Measurements from ENCODE around the gene FAM53A.
A peak's percentile ranks its signal among the peaks of the same experiment; 100 is the strongest.

FAM53A gene

GRCh38 chr4:1683736-1684505 is at the start of gene FAM53A:
Gene FAM53A (minus strand): TSS chr4:1684313. CDS start chr4:1668741, 15,572 bp downstream.
- Histone ChIP-seq H3K27me3 (ENCODE audit: insufficient read depth, low read length) (no peaks in the 10 kb centered on the region), H3K4me1 (ENCODE audit: control insufficient read depth, insufficient read depth, low read length, unreplicated experiment) (peaks cover 8% of the 10 kb centered on the region), H3K36me3 (ENCODE audit: insufficient read depth, low read length) (no peaks in the 10 kb centered on the region), H2AFZ (ENCODE audit: low read length, unreplicated experiment) (peak within 1 kb of the TSS; percentile 91), H3K79me2 (ENCODE audit: control insufficient read depth, insufficient read depth, low read length, unreplicated experiment) (no peaks in the 10 kb centered on the region), H3K27ac (ENCODE audit: low read depth, low read length) (peak within 1 kb of the TSS; percentile 78), H3K4me3 (ENCODE audit: low read depth, low read length) (peak within 1 kb of the TSS; percentile 85)

- Histone ChIP-seq H2AFZ (ENCODE audit: low read length, unreplicated experiment) (no peak overlapping the region), H3K4me3 (ENCODE audit: low read depth, low read length) (no peak overlapping the region), H3K27ac (ENCODE audit: low read depth, low read length) (no peak overlapping the region), H3K36me3 (ENCODE audit: insufficient read depth, low read length) (peaks cover 63% of the 10 kb centered on the region), H3K79me2 (ENCODE audit: control insufficient read depth, insufficient read depth, low read length, unreplicated experiment) (peaks cover 45% of the 10 kb centered on the region), H3K4me1 (ENCODE audit: control insufficient read depth, insufficient read depth, low read length, unreplicated experiment) (peaks cover 11% of the 10 kb centered on the region), H3K27me3 (ENCODE audit: insufficient read depth, low read length) (no peaks in the 10 kb centered on the region)
Measured at GRCh38 chr4:1732911-1733310, 48.8 kb upstream of the FAM53A start.

GRCh38 chr4:1731180-1731579 is 47.1 kb upstream of the FAM53A start:
- no peak overlapping the region for H2AFZ ChIP-seq (ENCODE audit: low read length, unreplicated experiment)
- peaks cover 50% of the 10 kb centered on the region for H3K79me2 ChIP-seq (ENCODE audit: control insufficient read depth, insufficient read depth, low read length, unreplicated experiment)
- H3K36me3 ChIP-seq (ENCODE audit: insufficient read depth, low read length) = peaks cover 48% of the 10 kb centered on the region
- H3K27me3 ChIP-seq (ENCODE audit: insufficient read depth, low read length) = no peaks in the 10 kb centered on the region
- peaks cover 26% of the 10 kb centered on the region for H3K4me1 ChIP-seq (ENCODE audit: control insufficient read depth, insufficient read depth, low read length, unreplicated experiment)
- H3K4me3 ChIP-seq (ENCODE audit: low read depth, low read length) = no peak overlapping the region
- no peak overlapping the region for H3K27ac ChIP-seq (ENCODE audit: low read depth, low read length)

- Histone ChIP-seq H3K79me2 (ENCODE audit: control insufficient read depth, insufficient read depth, low read length, unreplicated experiment) (peaks cover 55% of the 10 kb centered on the region), H2AFZ (ENCODE audit: low read length, unreplicated experiment) (no peak overlapping the region), H3K27me3 (ENCODE audit: insufficient read depth, low read length) (no peaks in the 10 kb centered on the region), H3K27ac (ENCODE audit: low read depth, low read length) (no peak overlapping the region), H3K4me3 (ENCODE audit: low read depth, low read length) (no peak overlapping the region), H3K36me3 (ENCODE audit: insufficient read depth, low read length) (peaks cover 46% of the 10 kb centered on the region), H3K4me1 (ENCODE audit: control insufficient read depth, insufficient read depth, low read length, unreplicated experiment) (peaks cover 26% of the 10 kb centered on the region)
Measured at GRCh38 chr4:1730532-1731135, 46.5 kb upstream of the FAM53A start.

- no peak overlapping the region for H3K4me3 ChIP-seq (ENCODE audit: low read depth, low read length)
- peak overlapping the region; percentile 42 for H3K27ac ChIP-seq (ENCODE audit: low read depth, low read length)
- peaks cover 30% of the 10 kb centered on the region for H3K4me1 ChIP-seq (ENCODE audit: control insufficient read depth, insufficient read depth, low read length, unreplicated experiment)
- no peak overlapping the region for H2AFZ ChIP-seq (ENCODE audit: low read length, unreplicated experiment)
- H3K27me3 ChIP-seq (ENCODE audit: insufficient read depth, low read length) = no peaks in the 10 kb centered on the region
- peaks cover 39% of the 10 kb centered on the region; the same call in 1 of the 2 replicates for H3K36me3 ChIP-seq (ENCODE audit: insufficient read depth, low read length)
- peaks cover 63% of the 10 kb centered on the region for H3K79me2 ChIP-seq (ENCODE audit: control insufficient read depth, insufficient read depth, low read length, unreplicated experiment)
Measured at GRCh38 chr4:1728061-1728980, 44.2 kb upstream of the FAM53A start.

GRCh38 chr4:1727117-1728031 is 43.3 kb upstream of the FAM53A start:
- Histone ChIP-seq H3K79me2 (ENCODE audit: control insufficient read depth, insufficient read depth, low read length, unreplicated experiment) (peaks cover 65% of the 10 kb centered on the region), H3K27ac (ENCODE audit: low read depth, low read length) (peak overlapping the region; percentile 42), H3K27me3 (ENCODE audit: insufficient read depth, low read length) (no peaks in the 10 kb centered on the region), H3K4me3 (ENCODE audit: low read depth, low read length) (no peak overlapping the region), H3K36me3 (ENCODE audit: insufficient read depth, low read length) (peaks cover 30% of the 10 kb centered on the region; the same call in 1 of the 2 replicates), H2AFZ (ENCODE audit: low read length, unreplicated experiment) (no peak overlapping the region), H3K4me1 (ENCODE audit: control insufficient read depth, insufficient read depth, low read length, unreplicated experiment) (peaks cover 40% of the 10 kb centered on the region)

GRCh38 chr4:1726146-1726934 is 42.2 kb upstream of the FAM53A start:
- Histone ChIP-seq H3K4me1 (ENCODE audit: control insufficient read depth, insufficient read depth, low read length, unreplicated experiment) (peaks cover 42% of the 10 kb centered on the region), H3K79me2 (ENCODE audit: control insufficient read depth, insufficient read depth, low read length, unreplicated experiment) (peaks cover 69% of the 10 kb centered on the region), H3K27ac (ENCODE audit: low read depth, low read length) (peak overlapping the region; percentile 21; the same call in 1 of the 2 replicates), H2AFZ (ENCODE audit: low read length, unreplicated experiment) (no peak overlapping the region), H3K27me3 (ENCODE audit: insufficient read depth, low read length) (no peaks in the 10 kb centered on the region), H3K36me3 (ENCODE audit: insufficient read depth, low read length) (peaks cover 22% of the 10 kb centered on the region; the same call in 1 of the 2 replicates), H3K4me3 (ENCODE audit: low read depth, low read length) (no peak overlapping the region)

- Histone ChIP-seq H3K4me3 (ENCODE audit: low read depth, low read length) (no peak overlapping the region), H3K79me2 (ENCODE audit: control insufficient read depth, insufficient read depth, low read length, unreplicated experiment) (peaks cover 63% of the 10 kb centered on the region), H3K36me3 (ENCODE audit: insufficient read depth, low read length) (peaks cover 16% of the 10 kb centered on the region; the same call in 1 of the 2 replicates), H3K4me1 (ENCODE audit: control insufficient read depth, insufficient read depth, low read length, unreplicated experiment) (peaks cover 42% of the 10 kb centered on the region), H2AFZ (ENCODE audit: low read length, unreplicated experiment) (no peak overlapping the region), H3K27me3 (ENCODE audit: insufficient read depth, low read length) (no peaks in the 10 kb centered on the region), H3K27ac (ENCODE audit: low read depth, low read length) (no peak overlapping the region)
Measured at GRCh38 chr4:1725521-1725920, 41.4 kb upstream of the FAM53A start.

GRCh38 chr4:1723131-1723801 is 39.2 kb upstream of the FAM53A start:
- Histone ChIP-seq H3K36me3 (ENCODE audit: insufficient read depth, low read length) (peaks cover 8% of the 10 kb centered on the region; the same call in 1 of the 2 replicates), H3K27ac (ENCODE audit: low read depth, low read length) (no peak overlapping the region), H2AFZ (ENCODE audit: low read length, unreplicated experiment) (no peak overlapping the region), H3K27me3 (ENCODE audit: insufficient read depth, low read length) (no peaks in the 10 kb centered on the region), H3K79me2 (ENCODE audit: control insufficient read depth, insufficient read depth, low read length, unreplicated experiment) (peaks cover 65% of the 10 kb centered on the region), H3K4me3 (ENCODE audit: low read depth, low read length) (peak overlapping the region; percentile 82), H3K4me1 (ENCODE audit: control insufficient read depth, insufficient read depth, low read length, unreplicated experiment) (peaks cover 39% of the 10 kb centered on the region)
